GM21381 (cell line): ENCODE measurements around the gene NUDCD3.
"Not testable (repeated sequence)": the region's sequence is repeated elsewhere in the genome, so short reads cannot be mapped to it uniquely, and the experiment has no call there.

Experiments
- ATAC-seq: cut with Tn5 transposase; IDR thresholded peaks from one replicate; pipeline ENCODE4 v1.9.1; 2021; ENCODE audit warnings: mild to moderate bottlenecking, moderate library complexity; ENCODE audit not compliant: unreplicated experiment

The NUDCD3 gene

GRCh38 chr7:44518761-44519160, 28.3 kb upstream of the NUDCD3 start:
- no peak for ATAC-seq

DNA sequence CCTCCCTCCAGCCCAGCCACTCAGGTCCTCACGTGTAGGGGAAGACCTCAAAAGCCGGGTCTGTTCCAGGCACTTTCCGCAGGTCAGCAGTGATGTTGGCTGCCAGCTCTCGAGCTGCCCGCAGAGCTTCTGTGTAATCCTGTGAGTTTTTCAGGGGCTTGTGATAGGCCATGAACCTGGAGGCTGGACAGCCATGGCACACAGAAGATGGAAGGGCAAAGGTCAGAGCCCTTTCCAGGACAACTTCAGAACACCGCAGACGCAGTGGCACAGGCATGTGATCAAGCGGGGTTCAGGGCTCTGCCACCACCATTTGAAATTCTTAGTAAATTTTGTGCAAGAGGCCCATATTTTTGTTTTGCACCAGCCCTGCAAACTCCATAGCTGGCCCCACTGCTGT, 26.7 kb upstream of the NUDCD3 start:
- ATAC-seq, result no peak

GRCh38 chr7:44515590-44516268, 25.3 kb upstream of the NUDCD3 start:
- ATAC-seq, result no peak

GRCh38 chr7:44512736-44513135, 22.3 kb upstream of the NUDCD3 start:
- no peak for ATAC-seq

- no peak for ATAC-seq
Observed at GRCh38 chr7:44511863-44512468, 21.5 kb upstream of the NUDCD3 start.

DNA sequence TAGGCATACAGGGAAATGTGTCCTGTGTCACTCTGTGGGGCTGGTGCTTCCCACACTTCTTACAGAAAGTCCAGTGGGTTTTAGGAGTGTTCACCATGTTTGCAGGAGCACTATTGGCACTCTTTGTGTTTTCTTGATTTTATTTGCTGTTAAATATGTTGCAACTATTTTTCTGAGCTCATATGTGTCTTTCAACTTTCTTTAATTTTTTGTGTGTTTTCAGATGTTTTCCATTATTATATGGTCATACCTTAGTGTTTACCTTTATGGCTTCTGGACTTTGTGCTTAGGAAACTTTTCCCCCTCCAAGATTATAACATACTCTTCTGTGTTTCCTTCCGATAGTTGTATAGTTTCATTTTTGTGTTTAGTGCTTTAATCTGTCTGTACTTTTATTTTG, 20.8 kb upstream of the NUDCD3 start:
- ATAC-seq, result no peak

GRCh38 chr7:44508328-44509030, 18.0 kb upstream of the NUDCD3 start:
- no peak for ATAC-seq

DNA sequence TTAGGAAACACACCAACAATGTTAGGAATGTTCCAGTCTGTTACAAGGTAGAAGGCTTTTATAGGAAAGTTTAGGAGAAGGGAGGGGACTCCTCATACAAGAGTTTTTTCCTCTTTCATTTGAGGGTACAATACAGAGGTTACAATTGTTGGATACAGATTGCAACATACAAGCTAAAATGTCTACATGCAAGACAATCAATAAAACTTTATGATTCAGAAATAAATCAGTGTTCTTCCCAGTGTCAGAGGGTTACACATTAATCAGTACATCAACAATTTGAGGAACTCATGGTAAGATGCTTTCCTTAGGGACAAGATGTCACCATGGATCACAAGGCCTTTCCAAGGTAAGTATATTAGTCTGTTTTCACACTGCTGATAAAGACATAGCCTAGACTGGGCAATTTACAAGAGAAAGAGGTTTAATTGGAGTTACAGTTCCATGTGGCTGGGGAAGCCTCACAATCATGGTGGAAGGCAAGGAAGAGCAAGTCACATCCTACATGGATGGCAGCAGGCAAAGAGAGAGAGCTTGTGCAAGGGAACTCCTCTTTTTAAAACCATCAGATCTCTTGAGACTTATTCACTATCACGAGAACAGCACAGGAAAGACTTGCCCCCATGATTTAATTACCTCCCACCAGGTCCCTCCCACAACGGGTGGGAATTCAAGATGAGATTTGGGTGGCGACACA, 16.3 kb upstream of the NUDCD3 start:
- not testable (repeated sequence) for ATAC-seq

GRCh38 chr7:44505595-44505994, 15.1 kb upstream of the NUDCD3 start:
- no peak for ATAC-seq

- no peak for ATAC-seq
Observed at GRCh38 chr7:44498230-44498954, 7.9 kb upstream of the NUDCD3 start.

- no peak for ATAC-seq
Observed at GRCh38 chr7:44497155-44498027, 6.9 kb upstream of the NUDCD3 start.

DNA sequence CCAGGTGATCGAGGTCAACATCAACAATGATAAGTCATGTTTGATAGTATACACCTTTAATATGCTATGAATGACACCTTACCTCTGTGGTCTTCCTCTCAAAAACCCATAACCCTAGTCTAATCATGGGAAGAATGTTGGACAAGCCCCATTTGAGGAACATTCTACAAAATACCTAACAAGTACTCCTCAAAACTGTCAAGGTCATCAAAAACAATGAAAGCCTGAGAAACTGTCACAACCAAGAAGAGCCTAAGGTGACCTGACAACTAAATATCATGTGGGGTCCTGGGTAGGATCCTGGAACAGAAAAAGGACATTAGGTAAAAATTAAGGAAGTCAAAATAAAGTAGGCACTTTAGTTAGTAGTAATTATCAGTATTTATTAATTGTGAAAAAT, 5.9 kb upstream of the NUDCD3 start:
- no peak for ATAC-seq

DNA sequence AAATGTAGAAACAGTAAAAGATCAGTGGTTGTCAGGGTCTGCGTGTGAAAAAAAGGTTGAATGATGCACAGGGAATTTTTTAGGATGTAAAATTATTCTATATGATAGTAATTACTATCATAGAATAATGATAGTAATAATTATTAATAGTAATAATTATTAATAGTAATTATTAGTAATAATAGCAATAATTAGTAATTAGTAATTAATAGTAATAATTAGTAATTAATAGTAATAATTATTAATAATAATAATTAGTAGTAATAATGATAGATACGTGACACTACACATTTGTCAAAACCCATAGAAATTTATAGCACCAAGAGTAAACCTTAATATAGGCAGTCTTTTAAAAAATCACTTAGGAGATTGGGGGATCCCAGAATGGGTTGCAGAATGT, 4.5 kb upstream of the NUDCD3 start:
- no peak for ATAC-seq

DNA sequence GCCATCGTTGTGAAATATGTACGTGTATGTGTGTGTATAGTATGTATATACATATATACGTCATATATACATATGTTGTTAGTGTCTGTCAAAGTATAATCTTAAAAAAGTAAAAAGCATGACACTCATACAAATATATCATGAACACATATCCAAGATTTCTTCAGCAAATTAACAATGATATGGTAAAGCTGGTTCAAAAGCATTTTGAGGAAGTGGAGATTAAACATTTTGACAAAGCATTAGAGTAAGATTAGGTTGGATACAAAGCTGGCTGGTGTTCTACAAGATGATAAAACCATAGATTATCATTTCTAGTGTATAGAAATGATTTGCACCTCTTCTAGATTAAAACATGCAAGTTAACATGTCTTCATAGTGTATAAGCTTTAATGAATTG, 771 bp upstream of the NUDCD3 start:
- ATAC-seq, result no peak

- no peak for ATAC-seq
Observed at GRCh38 chr7:44489955-44490350, 505 bp downstream of the NUDCD3 start.

GRCh38 chr7:44488955-44489354, 1.5 kb downstream of the NUDCD3 start:
- no peak for ATAC-seq

GRCh38 chr7:44486693-44487092, 3.8 kb downstream of the NUDCD3 start:
- ATAC-seq, result no peak

DNA sequence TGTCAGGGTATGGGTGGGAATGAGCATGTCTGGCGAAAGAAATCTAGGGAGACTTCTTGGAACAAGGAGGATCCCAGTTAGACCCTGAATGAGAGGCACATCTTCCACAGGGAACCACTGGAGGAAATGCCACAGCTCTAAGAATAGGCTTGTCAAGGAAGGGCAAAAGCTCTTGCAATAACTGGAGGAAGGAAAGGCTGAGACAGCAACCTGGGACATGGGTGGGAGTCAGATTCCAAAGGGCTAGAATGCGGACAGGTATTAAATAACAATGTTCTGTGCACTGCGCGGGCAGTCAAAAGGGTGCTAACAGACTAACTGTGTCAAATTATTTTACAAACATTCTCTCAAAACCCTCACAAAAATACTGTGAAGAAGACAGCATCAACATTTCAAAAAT, 4.5 kb downstream of the NUDCD3 start:
- ATAC-seq, result no peak

DNA sequence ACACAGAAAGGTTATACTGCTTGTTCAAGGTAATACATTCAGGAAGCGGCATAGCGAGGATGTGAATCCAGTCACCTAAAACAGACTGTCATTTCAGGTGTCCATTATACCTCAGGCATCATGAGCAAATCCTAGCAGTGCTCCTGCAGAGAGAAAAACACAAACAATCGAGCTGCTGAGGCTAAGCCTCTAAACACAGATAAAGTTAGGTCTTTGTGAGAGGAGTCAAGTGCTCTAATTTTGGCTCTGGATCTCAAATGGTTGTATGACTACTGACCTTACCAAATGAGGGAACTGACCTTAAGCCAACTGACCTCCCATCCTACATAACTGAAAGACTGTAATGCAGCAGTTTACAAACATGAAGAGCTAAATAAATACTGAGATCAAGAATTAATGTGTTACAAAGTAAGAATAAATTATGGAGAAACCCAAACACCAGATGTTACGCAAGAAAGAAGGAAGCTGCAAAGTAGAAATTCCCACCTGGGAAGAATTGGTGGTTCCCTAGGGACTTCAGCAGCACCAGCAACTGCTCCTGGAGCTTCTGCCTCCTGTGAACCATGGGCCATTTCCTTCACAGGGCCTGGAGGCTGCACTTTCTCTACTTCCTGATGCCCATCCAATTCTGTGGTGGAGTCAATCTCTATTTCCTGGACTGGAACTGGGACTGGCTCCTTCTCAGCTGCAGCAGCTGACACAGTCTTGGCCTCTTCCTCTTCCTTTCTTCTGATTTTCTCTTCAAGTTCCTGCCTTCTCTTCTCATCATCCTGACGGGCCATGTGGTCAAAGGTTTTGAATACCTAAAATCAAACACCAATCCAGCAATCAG, 5.8 kb downstream of the NUDCD3 start:
- no peak for ATAC-seq
